ENCODE measurements around the gene KLHL40.

The KLHL40 gene

DNA sequence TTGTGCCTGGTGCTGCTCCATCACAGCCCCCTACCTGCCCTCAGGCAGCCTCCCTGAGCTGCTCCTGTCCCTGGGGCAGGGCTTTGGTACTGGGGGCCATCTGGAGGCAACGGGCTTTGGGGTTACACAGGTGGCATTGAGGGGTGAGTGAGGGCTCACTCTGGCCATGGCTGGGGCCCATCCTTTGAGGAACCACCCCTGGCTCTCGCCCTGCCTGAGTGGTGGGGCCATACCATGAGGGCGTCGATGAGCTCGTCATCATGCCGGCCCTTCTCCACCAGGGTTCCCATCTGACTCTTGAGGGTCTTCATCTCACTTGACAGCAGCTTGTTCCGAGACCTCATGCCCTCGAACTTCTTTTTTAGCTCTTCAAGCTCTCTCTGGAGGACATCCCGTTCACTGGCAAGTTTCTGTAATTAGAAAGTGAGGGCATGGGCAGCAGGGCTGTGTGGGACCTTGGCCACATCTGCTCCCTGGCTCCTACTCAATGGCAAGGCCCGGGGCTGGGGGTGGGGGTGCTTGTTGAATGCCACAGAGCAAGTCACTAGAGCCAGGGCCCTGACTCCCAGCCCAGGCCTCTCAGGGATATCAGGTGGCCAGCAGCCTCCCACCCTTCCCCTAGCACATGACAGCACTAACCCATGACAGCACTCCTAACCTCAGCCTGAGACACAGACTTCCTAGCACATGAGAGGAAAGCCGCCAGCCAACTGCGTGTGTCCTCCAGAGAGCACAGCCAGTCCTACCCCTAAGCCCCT, 54.2 kb downstream of the KLHL40 start:
- H3K36me3 Mint-ChIP-seq (ENCODE audit: low read depth), result no peaks in the 10 kb centered on the region
- H3K4me3 Mint-ChIP-seq, result no peak overlapping the region
- H3K9me3 Mint-ChIP-seq, result peaks cover 7% of the 10 kb centered on the region
- peaks cover 17% of the 10 kb centered on the region for H3K27me3 Mint-ChIP-seq (ENCODE audit: low read depth, poor library complexity)
- H3K4me1 Mint-ChIP-seq, result peaks cover 16% of the 10 kb centered on the region
- TF ChIP-seq, protein P1, sequence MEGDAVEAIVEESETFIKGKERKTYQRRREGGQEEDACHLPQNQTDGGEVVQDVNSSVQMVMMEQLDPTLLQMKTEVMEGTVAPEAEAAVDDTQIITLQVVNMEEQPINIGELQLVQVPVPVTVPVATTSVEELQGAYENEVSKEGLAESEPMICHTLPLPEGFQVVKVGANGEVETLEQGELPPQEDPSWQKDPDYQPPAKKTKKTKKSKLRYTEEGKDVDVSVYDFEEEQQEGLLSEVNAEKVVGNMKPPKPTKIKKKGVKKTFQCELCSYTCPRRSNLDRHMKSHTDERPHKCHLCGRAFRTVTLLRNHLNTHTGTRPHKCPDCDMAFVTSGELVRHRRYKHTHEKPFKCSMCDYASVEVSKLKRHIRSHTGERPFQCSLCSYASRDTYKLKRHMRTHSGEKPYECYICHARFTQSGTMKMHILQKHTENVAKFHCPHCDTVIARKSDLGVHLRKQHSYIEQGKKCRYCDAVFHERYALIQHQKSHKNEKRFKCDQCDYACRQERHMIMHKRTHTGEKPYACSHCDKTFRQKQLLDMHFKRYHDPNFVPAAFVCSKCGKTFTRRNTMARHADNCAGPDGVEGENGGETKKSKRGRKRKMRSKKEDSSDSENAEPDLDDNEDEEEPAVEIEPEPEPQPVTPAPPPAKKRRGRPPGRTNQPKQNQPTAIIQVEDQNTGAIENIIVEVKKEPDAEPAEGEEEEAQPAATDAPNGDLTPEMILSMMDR (IDR thresholded peaks at IDR 0.05), result no peak
- no peak overlapping the region for H3K27ac Mint-ChIP-seq
- peak; percentile 19 for DNase-seq

DNA sequence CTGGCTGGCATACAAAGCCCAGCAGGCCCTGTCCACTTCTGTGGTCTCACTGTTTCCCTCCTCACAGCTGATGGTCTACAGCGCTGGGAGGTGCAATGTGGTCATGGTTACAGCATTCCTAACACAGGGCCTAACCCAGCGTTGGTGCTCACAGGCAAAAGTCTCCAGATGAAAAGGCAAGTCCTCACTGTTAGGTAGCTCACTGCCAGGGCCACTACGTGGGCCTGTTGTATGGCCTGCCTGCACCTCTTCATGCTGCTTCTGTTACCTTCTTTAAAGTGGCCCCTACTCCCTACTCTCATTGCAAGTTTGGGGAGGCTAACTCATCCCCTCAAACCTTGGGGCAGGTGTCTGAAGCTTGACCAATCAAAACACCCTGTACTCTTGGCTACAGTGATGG, 56.5 kb downstream of the KLHL40 start:
- DNase-seq, result no peak
- no peaks in the 10 kb centered on the region for H3K36me3 Mint-ChIP-seq (ENCODE audit: low read depth)
- no peak overlapping the region for H3K27ac Mint-ChIP-seq
- H3K4me1 Mint-ChIP-seq, result peaks cover 25% of the 10 kb centered on the region
- peaks cover 15% of the 10 kb centered on the region for H3K27me3 Mint-ChIP-seq (ENCODE audit: low read depth, poor library complexity)
- H3K4me3 Mint-ChIP-seq, result no peak overlapping the region
- peaks cover 7% of the 10 kb centered on the region for H3K9me3 Mint-ChIP-seq
- TF ChIP-seq, protein P1 (IDR thresholded peaks at IDR 0.05), result no peak

All from nephron progenitor cell (in vitro differentiated cells).